ENCODE measurements around the gene CARTPT. TPM values are rescaled to one million over a fixed set of nuclear protein-coding genes. Genes with fewer than 3 reads are reported as not detected.

Gene CARTPT
- total and polyA plus RNA-seq, 9 of the 15 experiments (the other 6 are each of a cell fraction or from before 2014, with no cell fraction given): not detected

- in situ Hi-C loops (cut with MboI) (no loop called here), intact Hi-C loops (cut with micrococcal nuclease) (no loop called here)
- Histone ChIP-seq H3K27me3 (ENCODE audit: control insufficient read depth in 2 of 2, insufficient read depth in 2 of 2, low read length in 2 of 2) (peaks cover 4 to 16% of the 10 kb centered on the region in 2 experiments; a peak in 4 of 5 replicates), H2AFZ (ENCODE audit: low read depth, low read length) (no peak overlapping the region), H3K9ac (ENCODE audit: insufficient read depth in 1 of 2, low read depth in 2 of 2, low read length in 2 of 2) (no peak overlapping the region), H3K79me2 (ENCODE audit: control insufficient read depth, insufficient read depth, low read length) (no peaks in the 10 kb centered on the region), H3K9me3 (replicated peaks; ENCODE audit: control insufficient read depth, insufficient read depth, low read depth, low read length) (no peaks in the 10 kb centered on the region), H3K9me1 (ENCODE audit: control insufficient read depth, insufficient read depth, low read length) (no peaks in the 10 kb centered on the region), H3K4me2 (ENCODE audit: insufficient read depth, low read length) (no peak overlapping the region), H3K4me3 (no peak overlapping the region), H4K20me1 (replicated peaks; ENCODE audit: control insufficient read depth, insufficient read depth, low read length) (no peaks in the 10 kb centered on the region), H3K4me1 (replicated peaks in 1 of 2; ENCODE audit: control insufficient read depth in 2 of 2, insufficient read depth in 2 of 2, low read length in 2 of 2) (no peaks in the 10 kb centered on the region), H3K36me3 (ENCODE audit: control insufficient read depth, insufficient read depth, low read length) (no peaks in the 10 kb centered on the region), H3K27ac (ENCODE audit: extremely low read depth, low read depth, low read length) (no peak overlapping the region)
- ChIA-PET POLR2A (no interaction called here), CTCF (ENCODE audit: low intra/inter-chr PET ratio) (no interaction called here)
- DNase-seq (ENCODE audit: extremely low read depth in 1 of 4, low spot score in 3 of 4) (no peak), ATAC-seq (no peak), FAIRE-seq (no peak)
- BruUV-seq (replicated peaks): no TSS peak
- TF ChIP-seq ZKSCAN1 (IDR thresholded peaks at IDR 0.05; ENCODE audit: low read depth, low read length) (no peak), HES1 (IDR thresholded peaks at IDR 0.05; ENCODE audit: low read depth) (no peak), ZNF764 (CRISPR knock-in tag; IDR thresholded peaks at IDR 0.05; ENCODE audit: low read depth) (no peak), TRIM24 (IDR thresholded peaks at IDR 0.05) (peak; percentile 51 to 67; a peak in 2 of 4 replicates), CEBPG (CRISPR knock-in tag; IDR thresholded peaks at IDR 0.05) (no peak), CEBPG (tag; conservative IDR thresholded peaks at IDR 0.05 in 1 of 2, IDR thresholded peaks at IDR 0.05 in 1 of 2) (0 out of 4 replicates have a peak, but pooled peaks of 1 of the 2 experiments have one; percentile 58)
- TF ChIP-seq, protein P1, sequence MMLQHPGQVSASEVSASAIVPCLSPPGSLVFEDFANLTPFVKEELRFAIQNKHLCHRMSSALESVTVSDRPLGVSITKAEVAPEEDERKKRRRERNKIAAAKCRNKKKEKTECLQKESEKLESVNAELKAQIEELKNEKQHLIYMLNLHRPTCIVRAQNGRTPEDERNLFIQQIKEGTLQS (IDR thresholded peaks at IDR 0.05): peak; percentile 20; the same call in 1 of the 2 replicates
- TF ChIP-seq, protein P1 (CRISPR knock-in tag; conservative IDR thresholded peaks at IDR 0.05): no peak
Measured at GRCh38 chr5:71770381-71770780, 51.3 kb downstream of the CARTPT start.

Other genes starting within 250 kb of the CARTPT start
- 37.0 and 45.8 TPM in 2 replicates for gene MCCC2, start 131.9 kb upstream of the CARTPT start, total RNA-seq (2014; rRNA removed)
- 56.1 and 63.6 TPM in 2 replicates for gene MCCC2, start 131.9 kb upstream of the CARTPT start, total RNA-seq (2014; rRNA removed; fragmentation: Illumina TruSeq; extraction: Trizol)
- 46.4 and 48.8 TPM in 2 replicates for gene MCCC2, start 131.9 kb upstream of the CARTPT start, total RNA-seq (2015; rRNA removed; fragmentation: Illumina TruSeq; extraction: Trizol)
- gene MCCC2, start 131.9 kb upstream of the CARTPT start, total RNA-seq (2021): 62.2 and 69.8 TPM in 2 replicates
- gene MCCC2, start 131.9 kb upstream of the CARTPT start, polyA plus RNA-seq (2011; rRNA removed): 58.3 and 68.9 TPM in 2 replicates
- gene MCCC2, start 131.9 kb upstream of the CARTPT start, polyA plus RNA-seq (2014; fragmentation: Illumina TruSeq; extraction: Trizol): 66.5 and 77.9 TPM in 2 replicates
- gene MCCC2, start 131.9 kb upstream of the CARTPT start, polyA plus RNA-seq (2014; fragmentation: Nextera tagmentation; extraction: Ambion mirVana): 10 to 100 TPM; 17.1 to 21.0 TPM
- 48.3 and 52.5 TPM in 2 replicates for gene MCCC2, start 131.9 kb upstream of the CARTPT start, polyA plus RNA-seq (2014; rRNA removed)

All from K562 (cell line).